Astrocyte (in vitro differentiated cells and primary cell): ENCODE results near the gene ARID4B. TPM values are rescaled to one million over a fixed set of nuclear protein-coding genes. Genes with fewer than 3 reads are reported as not detected.

Source experiments
- DNase-seq: peaks from one replicate; pipeline ENCODE4 v3.0.0-alpha.2; 2010; ENCODE audit warnings: low read depth
- FAIRE-seq: peaks from 2 replicates; lab custom pipeline; 2011; peaks lifted over from hg19 to GRCh38; lab: Jason Lieb, UNC
- H2AFZ ChIP-seq: 2 replicates; pipeline ENCODE4 v1.6.0; 2012; ENCODE audit warnings: low read depth, low read length, inconsistent platforms
- H3K27ac ChIP-seq: 2 replicates; pipeline ENCODE4 v1.5.1; 2011; ENCODE audit warnings: low read depth, low read length, inconsistent platforms
- H3K27me3 ChIP-seq: 2 replicates; pipeline ENCODE4 v1.6.0; 2011; ENCODE audit warnings: low read length, inconsistent platforms; ENCODE audit not compliant: insufficient read depth
- H3K36me3 ChIP-seq: 2 replicates; pipeline ENCODE4 v1.5.1; 2011; ENCODE audit warnings: low read length, inconsistent platforms; ENCODE audit not compliant: insufficient read depth
- H3K4me1 ChIP-seq: 2 replicates; pipeline ENCODE4 v1.5.1; 2011; ENCODE audit warnings: low read length, inconsistent platforms; ENCODE audit not compliant: insufficient read depth
- H3K4me2 ChIP-seq: 2 replicates; pipeline ENCODE4 v1.6.0; 2012; ENCODE audit warnings: low read length, inconsistent platforms
- H3K4me3 ChIP-seq: 2 replicates; pipeline ENCODE4 v1.5.1; 2011; ENCODE audit warnings: low read depth, mild to moderate bottlenecking, low read length, inconsistent platforms; ENCODE audit not compliant: insufficient read depth
- H3K79me2 ChIP-seq: 2 replicates; pipeline ENCODE4 v1.6.0; 2012; ENCODE audit warnings: mild to moderate bottlenecking, low read length, inconsistent platforms; ENCODE audit not compliant: insufficient read depth
- H3K9ac ChIP-seq: 2 replicates; pipeline ENCODE4 v1.6.0; 2012; ENCODE audit warnings: mild to moderate bottlenecking, low read length, inconsistent platforms
- H3K9me3 ChIP-seq: 2 replicates; pipeline ENCODE4 v1.5.1; 2012; ENCODE audit warnings: low read depth, mild to moderate bottlenecking, low read length, inconsistent platforms; ENCODE audit not compliant: insufficient read depth
- H4K20me1 ChIP-seq: 2 replicates; pipeline ENCODE4 v1.6.0; 2012; ENCODE audit warnings: low read length, inconsistent platforms; ENCODE audit not compliant: insufficient read depth
- H3K27ac Mint-ChIP-seq: one replicate; pipeline ENCODE4 v1.8.0; 2021; ENCODE audit warnings: mild to moderate bottlenecking, mixed read lengths; ENCODE audit not compliant: unreplicated experiment
- H3K27me3 Mint-ChIP-seq: one replicate; pipeline ENCODE4 v1.8.0; 2021; ENCODE audit warnings: low read depth, mixed read lengths; ENCODE audit not compliant: unreplicated experiment
- H3K36me3 Mint-ChIP-seq: one replicate; pipeline ENCODE4 v1.8.0; 2021; ENCODE audit warnings: low read depth, mixed read lengths; ENCODE audit not compliant: unreplicated experiment
- H3K4me1 Mint-ChIP-seq: one replicate; pipeline ENCODE4 v1.8.0; 2021; ENCODE audit warnings: low read depth, mixed read lengths; ENCODE audit not compliant: unreplicated experiment
- H3K4me3 Mint-ChIP-seq: one replicate; pipeline ENCODE4 v1.8.0; 2021; ENCODE audit warnings: mild to moderate bottlenecking, moderate library complexity, mixed read lengths; ENCODE audit not compliant: unreplicated experiment
- H3K9me3 Mint-ChIP-seq: one replicate; pipeline ENCODE4 v1.8.0; 2021; ENCODE audit warnings: mild to moderate bottlenecking, mixed read lengths; ENCODE audit not compliant: unreplicated experiment
- CTCF ChIP-seq: IDR thresholded peaks from 2 replicates; pipeline ENCODE4 v1.5.1; 2011; ENCODE audit warnings: low read depth, mild to moderate bottlenecking, inconsistent platforms, low read length, moderate library complexity; ENCODE audit not compliant: insufficient read depth
- EZH2 ChIP-seq: IDR thresholded peaks from 2 replicates; pipeline ENCODE4 v1.6.1; 2012; ENCODE audit warnings: mild to moderate bottlenecking, low read length, inconsistent platforms; ENCODE audit not compliant: insufficient read depth
- total RNA-seq: library from RNA; stranded (reverse); gene quantifications from 2 replicates; pipeline ENCODE4 v1.2.1, GENCODE V29; 2021

Gene ARID4B
- total RNA-seq, 1 donor from 2014 or later = 38.6 TPM

- H3K27ac ChIP-seq = no peak overlapping the region
- Mint-ChIP-seq H3K9me3 (no peaks in the 10 kb centered on the region), H3K4me3 (no peak overlapping the region), H3K4me1 (peaks cover 20% of the 10 kb centered on the region), H3K27ac (no peak overlapping the region), H3K36me3 (no peaks in the 10 kb centered on the region), H3K27me3 (no peaks in the 10 kb centered on the region)
- H2AFZ ChIP-seq = no peak overlapping the region
- H3K9ac ChIP-seq = no peak overlapping the region
- TF ChIP-seq CTCF (no peak), EZH2 (no peak)
- no peaks in the 10 kb centered on the region for H3K4me1 ChIP-seq
- FAIRE-seq (no peak), DNase-seq (no peak)
- H3K4me2 ChIP-seq = no peak overlapping the region
- H3K4me3 ChIP-seq = no peak overlapping the region
- peaks cover 92% of the 10 kb centered on the region for H4K20me1 ChIP-seq
- no peaks in the 10 kb centered on the region for H3K9me3 ChIP-seq
- no peaks in the 10 kb centered on the region for H3K27me3 ChIP-seq
- peaks cover 97% of the 10 kb centered on the region for H3K79me2 ChIP-seq
- H3K36me3 ChIP-seq = no peaks in the 10 kb centered on the region
Measured at GRCh38 chr1:235280467-235280866, 47.5 kb downstream of the ARID4B start.

- H3K4me2 ChIP-seq = no peak overlapping the region
- Mint-ChIP-seq H3K27ac (no peak overlapping the region), H3K36me3 (no peaks in the 10 kb centered on the region), H3K9me3 (no peaks in the 10 kb centered on the region), H3K4me3 (no peak overlapping the region), H3K27me3 (no peaks in the 10 kb centered on the region), H3K4me1 (peaks cover 19% of the 10 kb centered on the region)
- H3K36me3 ChIP-seq = no peaks in the 10 kb centered on the region
- TF ChIP-seq EZH2 (no peak), CTCF (no peak)
- H3K9ac ChIP-seq = no peak overlapping the region
- no peak for FAIRE-seq
- no peaks in the 10 kb centered on the region for H3K4me1 ChIP-seq
- H3K27ac ChIP-seq = no peak overlapping the region
- peaks cover 92% of the 10 kb centered on the region for H4K20me1 ChIP-seq
- no peak overlapping the region for H2AFZ ChIP-seq
- H3K79me2 ChIP-seq = peaks cover 97% of the 10 kb centered on the region
- DNase-seq = no peak
- H3K4me3 ChIP-seq = no peak overlapping the region
- H3K27me3 ChIP-seq = no peaks in the 10 kb centered on the region
- H3K9me3 ChIP-seq = no peaks in the 10 kb centered on the region
Measured at GRCh38 chr1:235279694-235280093, 48.3 kb downstream of the ARID4B start.

GRCh38 chr1:235278915-235279292 lies 49.1 kb downstream of the ARID4B start:
- Histone ChIP-seq H2AFZ (no peak overlapping the region), H4K20me1 (peaks cover 89% of the 10 kb centered on the region), H3K79me2 (peaks cover 97% of the 10 kb centered on the region), H3K27ac (no peak overlapping the region), H3K9me3 (no peaks in the 10 kb centered on the region), H3K9ac (no peak overlapping the region), H3K27me3 (no peaks in the 10 kb centered on the region), H3K4me3 (no peak overlapping the region), H3K4me1 (no peaks in the 10 kb centered on the region), H3K36me3 (no peaks in the 10 kb centered on the region), H3K4me2 (no peak overlapping the region)
- H3K4me1 Mint-ChIP-seq = peaks cover 19% of the 10 kb centered on the region
- H3K36me3 Mint-ChIP-seq = no peaks in the 10 kb centered on the region
- H3K9me3 Mint-ChIP-seq = no peaks in the 10 kb centered on the region
- TF ChIP-seq CTCF (no peak), EZH2 (no peak)
- peak overlapping the region; percentile 8 for H3K4me3 Mint-ChIP-seq
- FAIRE-seq (no peak), DNase-seq (no peak)
- H3K27ac Mint-ChIP-seq = no peak overlapping the region
- no peaks in the 10 kb centered on the region for H3K27me3 Mint-ChIP-seq
